Nephron progenitor cell (in vitro differentiated cells): ENCODE measurements around the gene TMEM132C.

Source experiments
- DNase-seq: peaks from one replicate; pipeline ENCODE4 v3.0.0; 2021
- H3K27ac Mint-ChIP-seq: 2 replicates; pipeline ENCODE4 v1.8.0; 2021; ENCODE audit warnings: mild to moderate bottlenecking, moderate library complexity, mixed read lengths
- H3K27me3 Mint-ChIP-seq: 2 replicates; pipeline ENCODE4 v1.8.0; 2021; ENCODE audit warnings: mild to moderate bottlenecking, low read depth, mixed read lengths; ENCODE audit not compliant: poor library complexity
- H3K36me3 Mint-ChIP-seq: 2 replicates; pipeline ENCODE4 v1.8.0; 2021; ENCODE audit warnings: low read depth, mixed read lengths
- H3K4me1 Mint-ChIP-seq: 2 replicates; pipeline ENCODE4 v1.8.0; 2021; ENCODE audit warnings: mixed read lengths
- H3K4me3 Mint-ChIP-seq: 2 replicates; pipeline ENCODE4 v1.8.0; 2021; ENCODE audit warnings: mild to moderate bottlenecking, moderate library complexity, mixed read lengths
- H3K9me3 Mint-ChIP-seq: 2 replicates; pipeline ENCODE4 v1.8.0; 2021; ENCODE audit warnings: mild to moderate bottlenecking, moderate library complexity, mixed read lengths
- CTCF ChIP-seq: fragments of 200-600 bp; sonication (generic); IDR thresholded peaks from 2 replicates; pipeline ENCODE4 v1.5.0; 2021; ENCODE audit warnings: antibody characterized with exemption

Gene TMEM132C

GRCh38 chr12:128637642-128638606, 371.0 kb downstream of the TMEM132C start:
- DNase-seq, result no peak
- H3K27me3 Mint-ChIP-seq, result no peaks in the 10 kb centered on the region
- peaks cover 2% of the 10 kb centered on the region for H3K9me3 Mint-ChIP-seq
- no peak overlapping the region for H3K4me3 Mint-ChIP-seq
- no peak overlapping the region for H3K27ac Mint-ChIP-seq
- no peaks in the 10 kb centered on the region for H3K4me1 Mint-ChIP-seq
- no peak for TF ChIP-seq CTCF
- H3K36me3 Mint-ChIP-seq, result peaks cover 49% of the 10 kb centered on the region

GRCh38 chr12:128639089-128639488, 372.1 kb downstream of the TMEM132C start:
- H3K27ac Mint-ChIP-seq, result no peak overlapping the region
- no peak overlapping the region for H3K4me3 Mint-ChIP-seq
- no peak for DNase-seq

GRCh38 chr12:128643155-128643554, 376.2 kb downstream of the TMEM132C start:
- H3K27ac Mint-ChIP-seq, result peak overlapping the region; percentile 49
- H3K4me1 Mint-ChIP-seq, result peaks cover 3% of the 10 kb centered on the region
- no peak for DNase-seq
- TF ChIP-seq CTCF, result no peak
- peaks cover 15% of the 10 kb centered on the region for H3K9me3 Mint-ChIP-seq
- H3K36me3 Mint-ChIP-seq, result peaks cover 69% of the 10 kb centered on the region
- peaks cover 2% of the 10 kb centered on the region for H3K27me3 Mint-ChIP-seq
- H3K4me3 Mint-ChIP-seq, result no peak overlapping the region

More at GRCh38 chr12:128639089-128639488, 372.1 kb downstream of the TMEM132C start:
- H3K4me1 Mint-ChIP-seq, result no peaks in the 10 kb centered on the region
- no peak for TF ChIP-seq CTCF
- peaks cover 50% of the 10 kb centered on the region for H3K36me3 Mint-ChIP-seq
- no peaks in the 10 kb centered on the region for H3K9me3 Mint-ChIP-seq
- no peaks in the 10 kb centered on the region for H3K27me3 Mint-ChIP-seq

- peak; percentile 57 for TF ChIP-seq CTCF
- Mint-ChIP-seq H3K4me1 (peaks cover 9% of the 10 kb centered on the region), H3K27me3 (peaks cover 3% of the 10 kb centered on the region), H3K4me3 (no peak overlapping the region), H3K27ac (no peak overlapping the region), H3K9me3 (peaks cover 22% of the 10 kb centered on the region), H3K36me3 (peaks cover 78% of the 10 kb centered on the region)
- DNase-seq, result peak; percentile 50
These were observed 377.8 kb downstream of the TMEM132C start for GRCh38 chr12:128644664-128645296.

- DNase-seq, result no peak
- H3K36me3 Mint-ChIP-seq, result peaks cover 45% of the 10 kb centered on the region
- H3K27me3 Mint-ChIP-seq, result peaks cover 3% of the 10 kb centered on the region
- TF ChIP-seq CTCF, result no peak
- peaks cover 22% of the 10 kb centered on the region for H3K9me3 Mint-ChIP-seq
- H3K4me1 Mint-ChIP-seq, result peaks cover 32% of the 10 kb centered on the region
- H3K27ac Mint-ChIP-seq, result peak overlapping the region; percentile 32
- no peak overlapping the region for H3K4me3 Mint-ChIP-seq
These were observed 382.9 kb downstream of the TMEM132C start for GRCh38 chr12:128649902-128650301.
